Colonic mucosa (tissue), 4 donors: ENCODE measurements around the gene RECK. TPM values are rescaled to one million over a fixed set of nuclear protein-coding genes. Genes with fewer than 3 reads are reported as not detected.

ENCODE experiments used
- DNase-seq: peaks from one replicate; pipeline ENCODE4 v3.0.0-alpha.2; 2020
- H3K27ac ChIP-seq: fragments of 200-600 bp; one replicate; pipeline ENCODE4 v1.8.0; 2021
- H3K27me3 ChIP-seq: fragments of 200-600 bp; one replicate; pipeline ENCODE4 v1.8.0; 2021
- H3K36me3 ChIP-seq: fragments of 200-600 bp; one replicate; pipeline ENCODE4 v1.8.0; 2021
- H3K4me1 ChIP-seq: fragments of 200-600 bp; one replicate; pipeline ENCODE4 v1.8.0; 2021; ENCODE audit warnings: mild to moderate bottlenecking
- H3K4me3 ChIP-seq: fragments of 200-600 bp; one replicate; pipeline ENCODE4 v1.8.0; 2021
- H3K9ac ChIP-seq, 2 donors: one replicate each; pipeline ENCODE4 v1.7.0; 2013; ENCODE audit warnings: control low read depth in 2 of 2, low read depth in 2 of 2, low read length in 2 of 2
- H3K9me3 ChIP-seq: fragments of 200-600 bp; one replicate; pipeline ENCODE4 v1.8.0; 2021
- CTCF ChIP-seq: fragments of 200-600 bp; IDR thresholded peaks from one replicate; pipeline ENCODE4 v1.8.0; 2022; ENCODE audit warnings: antibody characterized with exemption, mild to moderate bottlenecking
- intact Hi-C: fragments of 100-400 bp; cut with DNase I; formaldehyde crosslinking; loops from one replicate; pipeline ENCODE4 v1.14.1; 2022
- total RNA-seq, 2 donors: library from RNA; stranded (reverse); fragmentation: NEBNext Ultra II Directional in 1 of 2; extraction: Animal tissue kit (Norgen Biotek cat#: 25700) in 1 of 2; gene quantifications; one replicate each; pipeline ENCODE4 v1.2.1, GENCODE V29; 2021
- donor health status: healthy.
- donor health status: DM: no; HTN: no; CAD: no.
- donor health status: DM: no; HTN: no; CAD: no.

The RECK gene
- total RNA-seq, 2 donors from 2014 or later = 1.6 to 4.5 TPM

GRCh38 chr9:36163049-36163785 lies 126.5 kb downstream of the RECK start:
- Histone ChIP-seq H3K4me3 (no peak overlapping the region), H3K27ac (peak overlapping the region; percentile 60), H3K4me1 (peaks cover 3% of the 10 kb centered on the region), H3K27me3 (no peaks in the 10 kb centered on the region), H3K9me3 (no peaks in the 10 kb centered on the region), H3K9ac (no peak overlapping the region), H3K36me3 (no peaks in the 10 kb centered on the region)
- intact Hi-C loops = no loop called here
- DNase-seq = no peak
- no peak for TF ChIP-seq CTCF

DNA sequence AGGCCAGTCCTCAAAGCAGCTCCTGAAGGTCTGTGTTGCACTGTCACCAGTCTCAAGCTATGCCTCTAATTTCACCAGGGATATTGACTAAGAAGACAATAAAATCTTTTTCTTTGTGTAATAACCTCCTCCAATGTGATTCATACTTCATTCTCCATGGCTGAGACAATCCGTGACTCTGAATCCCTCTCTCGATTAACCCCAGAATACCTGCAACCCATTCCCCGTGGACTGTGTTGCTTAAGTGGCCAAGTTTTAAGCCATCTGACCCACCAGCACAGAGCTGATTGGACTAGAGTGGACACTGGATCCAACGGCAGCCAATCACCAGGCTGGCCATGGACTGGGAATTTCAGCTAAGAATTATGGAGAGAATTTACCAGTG lies 127.1 kb downstream of the RECK start:
- intact Hi-C loops = no loop called here
- Histone ChIP-seq H3K36me3 (no peaks in the 10 kb centered on the region), H3K27ac (peak overlapping the region; percentile 60)

DNA sequence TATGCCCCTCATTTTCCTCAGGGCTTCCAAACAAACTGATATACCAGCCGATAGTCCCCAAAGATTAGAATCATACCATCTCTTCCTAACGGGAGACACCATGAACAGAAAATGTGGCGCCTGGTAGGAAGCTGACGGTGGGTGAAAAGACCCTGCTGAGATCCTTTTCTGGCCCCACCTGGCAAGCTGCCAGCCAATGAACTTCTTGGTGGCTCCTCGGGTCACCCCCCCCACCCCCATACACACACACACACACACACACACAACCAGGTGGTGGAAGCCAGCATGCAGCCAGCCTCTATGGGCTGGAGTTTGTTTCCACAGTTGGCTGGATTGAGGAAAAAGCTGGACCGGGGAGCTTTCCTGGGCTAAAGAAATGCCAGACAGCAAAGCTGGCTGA lies 127.7 kb downstream of the RECK start:
- no peak overlapping the region for H3K27ac ChIP-seq
- intact Hi-C loops = no loop called here
- no peaks in the 10 kb centered on the region for H3K9me3 ChIP-seq
- peaks cover 3% of the 10 kb centered on the region for H3K4me1 ChIP-seq
- TF ChIP-seq CTCF = no peak
- no peaks in the 10 kb centered on the region for H3K36me3 ChIP-seq
- no peaks in the 10 kb centered on the region for H3K27me3 ChIP-seq
- no peak for DNase-seq
- no peak overlapping the region for H3K9ac ChIP-seq
- no peak overlapping the region for H3K4me3 ChIP-seq

More for the DNA sequence above, 127.1 kb downstream of the RECK start:
- no peak for DNase-seq
- Histone ChIP-seq H3K4me3 (no peak overlapping the region), H3K4me1 (peaks cover 3% of the 10 kb centered on the region), H3K9me3 (no peaks in the 10 kb centered on the region), H3K27me3 (no peaks in the 10 kb centered on the region), H3K9ac (no peak overlapping the region)
- TF ChIP-seq CTCF = no peak

DNA sequence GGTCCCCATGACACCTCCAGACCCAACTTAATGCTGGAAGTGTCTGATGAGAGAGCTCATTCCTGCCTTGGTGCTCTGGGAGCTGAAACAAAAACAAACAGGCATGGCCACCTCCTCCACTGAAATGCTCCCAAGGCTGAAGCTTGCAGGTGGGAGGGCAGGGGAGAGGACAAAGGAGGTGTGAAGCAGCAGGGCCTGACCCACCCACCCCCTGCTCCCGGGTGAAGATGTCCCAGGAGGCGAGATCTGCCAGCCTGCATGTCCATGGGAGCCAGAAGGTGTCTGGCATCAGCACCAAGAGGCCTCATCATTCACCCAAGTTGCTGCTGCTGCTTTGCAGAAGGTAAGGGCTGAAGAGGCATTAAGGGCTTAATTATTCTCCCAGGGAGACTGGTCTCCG lies 128.3 kb downstream of the RECK start:
- no peak for DNase-seq
- intact Hi-C loops = no loop called here
- peaks cover 3% of the 10 kb centered on the region for H3K4me1 ChIP-seq

GRCh38 chr9:36165826-36166167 lies 129.1 kb downstream of the RECK start:
- Histone ChIP-seq H3K27me3 (no peaks in the 10 kb centered on the region), H3K4me1 (peaks cover 3% of the 10 kb centered on the region), H3K36me3 (no peaks in the 10 kb centered on the region), H3K9me3 (no peaks in the 10 kb centered on the region), H3K4me3 (peak overlapping the region; percentile 46), H3K9ac (peak overlapping the region in 1 of 2 donors; percentile 17), H3K27ac (peak overlapping the region; percentile 65)
- TF ChIP-seq CTCF = no peak
- no peak for DNase-seq
- intact Hi-C loops = loop anchor here (2.0 kb wide), 1 partner anchor 63 kb away; no protein-coding TSS in a partner anchor

More for the DNA sequence above, 128.3 kb downstream of the RECK start:
- no peak for TF ChIP-seq CTCF
- H3K36me3 ChIP-seq = no peaks in the 10 kb centered on the region
- H3K27ac ChIP-seq = no peak overlapping the region
- H3K9me3 ChIP-seq = no peaks in the 10 kb centered on the region
- H3K27me3 ChIP-seq = no peaks in the 10 kb centered on the region
- no peak overlapping the region for H3K4me3 ChIP-seq
- H3K9ac ChIP-seq = no peak overlapping the region
